Measurements from ENCODE around the gene UBP1. TPM values are rescaled to one million over a fixed set of nuclear protein-coding genes. Genes with fewer than 3 reads are reported as not detected.
A peak's percentile ranks its signal among the peaks of the same experiment; 100 is the strongest.

Gene UBP1
- total and polyA plus RNA-seq, 9 of the 15 experiments (the other 6 are each of a cell fraction or from before 2014, with no cell fraction given) = 13.6 to 143 (median 79.6) TPM

GRCh38 chr3:33439546-33440327, 468 bp downstream of the UBP1 start (continued):
- TF ChIP-seq, protein P1, sequence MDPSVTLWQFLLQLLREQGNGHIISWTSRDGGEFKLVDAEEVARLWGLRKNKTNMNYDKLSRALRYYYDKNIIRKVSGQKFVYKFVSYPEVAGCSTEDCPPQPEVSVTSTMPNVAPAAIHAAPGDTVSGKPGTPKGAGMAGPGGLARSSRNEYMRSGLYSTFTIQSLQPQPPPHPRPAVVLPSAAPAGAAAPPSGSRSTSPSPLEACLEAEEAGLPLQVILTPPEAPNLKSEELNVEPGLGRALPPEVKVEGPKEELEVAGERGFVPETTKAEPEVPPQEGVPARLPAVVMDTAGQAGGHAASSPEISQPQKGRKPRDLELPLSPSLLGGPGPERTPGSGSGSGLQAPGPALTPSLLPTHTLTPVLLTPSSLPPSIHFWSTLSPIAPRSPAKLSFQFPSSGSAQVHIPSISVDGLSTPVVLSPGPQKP (CRISPR knock-in tag; IDR thresholded peaks at IDR 0.05) = no peak; the same call in 1 of the 2 replicates
- TF ChIP-seq HOMEZ (CRISPR knock-in tag; IDR thresholded peaks at IDR 0.05) (no peak), PRMT5 (CRISPR knock-in tag; IDR thresholded peaks at IDR 0.05) (no peak), ARID1B (IDR thresholded peaks at IDR 0.05) (no peak), TCFL5 (CRISPR knock-in tag; conservative IDR thresholded peaks at IDR 0.05) (no peak), BHLHE40 (IDR thresholded peaks at IDR 0.05; ENCODE audit: low read length) (no peak; the same call in 1 of the 2 replicates), SREBF2 (CRISPR knock-in tag; IDR thresholded peaks at IDR 0.05) (no peak), RFX1 (IDR thresholded peaks at IDR 0.05) (no peak), U2AF1 (optimal IDR thresholded peaks at IDR 0.05; ENCODE audit: low read depth, low read length) (no peak), ZNF76 (CRISPR knock-in tag; IDR thresholded peaks at IDR 0.05; ENCODE audit: borderline replicate concordance) (no peak), ZNF785 (CRISPR knock-in tag; IDR thresholded peaks at IDR 0.05) (no peak), NFIX (CRISPR knock-in tag; IDR thresholded peaks at IDR 0.05; ENCODE audit: low read depth) (no peak), ETV5 (CRISPR knock-in tag; IDR thresholded peaks at IDR 0.05; ENCODE audit: low read depth) (peak; percentile 35; the same call in 1 of the 2 replicates), ZNF764 (CRISPR knock-in tag; IDR thresholded peaks at IDR 0.05; ENCODE audit: low read depth) (no peak), NBN (IDR thresholded peaks at IDR 0.05; ENCODE audit: low read depth) (no peak), PTTG1 (tag; IDR thresholded peaks at IDR 0.05; ENCODE audit: low read depth) (no peak), ZNF3 (CRISPR knock-in tag; IDR thresholded peaks at IDR 0.05) (no peak), ZNF79 (CRISPR knock-in tag; IDR thresholded peaks at IDR 0.05; ENCODE audit: low read depth) (no peak)
- TF ChIP-seq, protein P2, sequence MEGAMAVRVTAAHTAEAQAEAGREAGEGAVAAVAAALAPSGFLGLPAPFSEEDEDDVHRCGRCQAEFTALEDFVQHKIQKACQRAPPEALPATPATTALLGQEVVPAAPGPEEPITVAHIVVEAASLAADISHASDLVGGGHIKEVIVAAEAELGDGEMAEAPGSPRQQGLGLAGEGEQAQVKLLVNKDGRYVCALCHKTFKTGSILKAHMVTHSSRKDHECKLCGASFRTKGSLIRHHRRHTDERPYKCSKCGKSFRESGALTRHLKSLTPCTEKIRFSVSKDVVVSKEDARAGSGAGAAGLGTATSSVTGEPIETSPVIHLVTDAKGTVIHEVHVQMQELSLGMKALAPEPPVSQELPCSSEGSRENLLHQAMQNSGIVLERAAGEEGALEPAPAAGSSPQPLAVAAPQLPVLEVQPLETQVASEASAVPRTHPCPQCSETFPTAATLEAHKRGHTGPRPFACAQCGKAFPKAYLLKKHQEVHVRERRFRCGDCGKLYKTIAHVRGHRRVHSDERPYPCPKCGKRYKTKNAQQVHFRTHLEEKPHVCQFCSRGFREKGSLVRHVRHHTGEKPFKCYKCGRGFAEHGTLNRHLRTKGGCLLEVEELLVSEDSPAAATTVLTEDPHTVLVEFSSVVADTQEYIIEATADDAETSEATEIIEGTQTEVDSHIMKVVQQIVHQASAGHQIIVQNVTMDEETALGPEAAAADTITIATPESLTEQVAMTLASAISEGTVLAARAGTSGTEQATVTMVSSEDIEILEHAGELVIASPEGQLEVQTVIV (CRISPR knock-in tag; IDR thresholded peaks at IDR 0.05; ENCODE audit: borderline replicate concordance) = no peak
- TF ChIP-seq, protein P3, sequence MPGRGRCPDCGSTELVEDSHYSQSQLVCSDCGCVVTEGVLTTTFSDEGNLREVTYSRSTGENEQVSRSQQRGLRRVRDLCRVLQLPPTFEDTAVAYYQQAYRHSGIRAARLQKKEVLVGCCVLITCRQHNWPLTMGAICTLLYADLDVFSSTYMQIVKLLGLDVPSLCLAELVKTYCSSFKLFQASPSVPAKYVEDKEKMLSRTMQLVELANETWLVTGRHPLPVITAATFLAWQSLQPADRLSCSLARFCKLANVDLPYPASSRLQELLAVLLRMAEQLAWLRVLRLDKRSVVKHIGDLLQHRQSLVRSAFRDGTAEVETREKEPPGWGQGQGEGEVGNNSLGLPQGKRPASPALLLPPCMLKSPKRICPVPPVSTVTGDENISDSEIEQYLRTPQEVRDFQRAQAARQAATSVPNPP (IDR thresholded peaks at IDR 0.05; ENCODE audit: borderline replicate concordance, insufficient read depth, insufficient read length) = no peak
- TF ChIP-seq, protein P4, sequence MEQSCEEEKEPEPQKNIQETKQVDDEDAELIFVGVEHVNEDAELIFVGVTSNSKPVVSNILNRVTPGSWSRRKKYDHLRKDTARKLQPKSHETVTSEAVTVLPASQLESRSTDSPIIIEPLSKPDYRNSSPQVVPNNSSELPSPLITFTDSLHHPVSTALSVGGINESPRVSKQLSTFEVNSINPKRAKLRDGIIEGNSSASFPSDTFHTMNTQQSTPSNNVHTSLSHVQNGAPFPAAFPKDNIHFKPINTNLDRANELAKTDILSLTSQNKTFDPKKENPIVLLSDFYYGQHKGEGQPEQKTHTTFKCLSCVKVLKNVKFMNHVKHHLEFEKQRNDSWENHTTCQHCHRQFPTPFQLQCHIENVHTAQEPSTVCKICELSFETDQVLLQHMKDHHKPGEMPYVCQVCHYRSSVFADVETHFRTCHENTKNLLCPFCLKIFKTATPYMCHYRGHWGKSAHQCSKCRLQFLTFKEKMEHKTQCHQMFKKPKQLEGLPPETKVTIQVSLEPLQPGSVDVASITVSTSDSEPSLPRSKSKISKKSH (CRISPR knock-in tag; IDR thresholded peaks at IDR 0.05) = no peak
